ENCODE measurements around the gene TET3. TPM values are rescaled to one million over a fixed set of nuclear protein-coding genes. Genes with fewer than 3 reads are reported as not detected.

TET3 gene
- total and polyA plus RNA-seq, 7 donors, result 0.56 to 11.2 (median 3.2) TPM

DNA sequence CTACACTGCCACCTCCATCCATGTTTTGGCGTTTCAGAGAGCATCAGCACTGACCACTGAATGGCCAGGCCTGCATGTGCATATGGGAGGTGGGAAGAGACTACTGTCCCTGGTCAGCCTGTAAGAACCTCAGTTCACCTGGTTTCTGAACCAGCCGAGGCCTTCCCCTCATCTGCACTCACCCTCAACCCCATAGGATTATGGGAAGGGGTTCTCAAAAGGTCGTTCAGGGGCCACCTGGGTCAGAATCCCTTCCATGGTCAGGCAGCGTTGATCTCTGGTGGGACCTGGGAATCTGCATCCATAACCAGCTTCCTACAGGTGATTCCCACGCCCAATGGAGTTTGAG, 36.7 kb downstream of the TET3 start:
- TF ChIP-seq, protein P1, sequence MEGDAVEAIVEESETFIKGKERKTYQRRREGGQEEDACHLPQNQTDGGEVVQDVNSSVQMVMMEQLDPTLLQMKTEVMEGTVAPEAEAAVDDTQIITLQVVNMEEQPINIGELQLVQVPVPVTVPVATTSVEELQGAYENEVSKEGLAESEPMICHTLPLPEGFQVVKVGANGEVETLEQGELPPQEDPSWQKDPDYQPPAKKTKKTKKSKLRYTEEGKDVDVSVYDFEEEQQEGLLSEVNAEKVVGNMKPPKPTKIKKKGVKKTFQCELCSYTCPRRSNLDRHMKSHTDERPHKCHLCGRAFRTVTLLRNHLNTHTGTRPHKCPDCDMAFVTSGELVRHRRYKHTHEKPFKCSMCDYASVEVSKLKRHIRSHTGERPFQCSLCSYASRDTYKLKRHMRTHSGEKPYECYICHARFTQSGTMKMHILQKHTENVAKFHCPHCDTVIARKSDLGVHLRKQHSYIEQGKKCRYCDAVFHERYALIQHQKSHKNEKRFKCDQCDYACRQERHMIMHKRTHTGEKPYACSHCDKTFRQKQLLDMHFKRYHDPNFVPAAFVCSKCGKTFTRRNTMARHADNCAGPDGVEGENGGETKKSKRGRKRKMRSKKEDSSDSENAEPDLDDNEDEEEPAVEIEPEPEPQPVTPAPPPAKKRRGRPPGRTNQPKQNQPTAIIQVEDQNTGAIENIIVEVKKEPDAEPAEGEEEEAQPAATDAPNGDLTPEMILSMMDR (IDR thresholded peaks at IDR 0.05), result no peak
- no peaks in the 10 kb centered on the region for H3K9me3 ChIP-seq
- H3K4me3 ChIP-seq, result no peak overlapping the region
- H3K27me3 ChIP-seq (ENCODE audit: insufficient read depth in 3 of 3, low read length in 2 of 3), result no peaks in the 10 kb centered on the region
- no peak for DNase-seq
- intact Hi-C loops (cut with DNase I), result no loop called here
- no peak for ATAC-seq
- 78 to 84% (median 83%) methylated on average over 5 of the region's 5 CpGs for WGBS, 3 donors
- no peaks in the 10 kb centered on the region for H3K36me3 ChIP-seq (ENCODE audit: insufficient read depth in 1 of 2, low read depth in 1 of 2)
- no peak overlapping the region for H3K27ac ChIP-seq
- peaks cover 8% of the 10 kb centered on the region for H3K4me1 ChIP-seq

DNA sequence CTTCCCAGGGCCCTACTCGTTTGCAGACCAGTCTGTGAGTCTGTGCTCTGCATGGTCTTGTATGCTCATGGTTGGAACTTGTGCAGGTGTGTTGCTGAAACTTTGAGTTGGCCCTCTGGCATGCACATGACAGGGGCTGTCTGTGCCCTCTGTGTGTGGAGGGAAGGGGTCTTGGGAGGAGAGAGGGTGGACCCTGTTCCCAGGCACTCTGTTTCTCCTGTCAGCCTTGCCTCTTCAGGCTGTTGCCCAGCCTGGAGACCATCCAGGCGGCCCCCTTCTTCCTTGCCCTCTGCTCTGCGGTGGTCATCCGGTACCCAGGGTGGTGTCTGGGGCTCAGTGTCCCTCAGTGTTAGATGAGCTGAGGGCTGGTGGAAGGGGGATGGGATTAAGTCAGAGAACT, 39.5 kb downstream of the TET3 start:
- no peaks in the 10 kb centered on the region for H3K9me3 ChIP-seq
- no peak overlapping the region for H3K27ac ChIP-seq
- no peaks in the 10 kb centered on the region for H3K27me3 ChIP-seq (ENCODE audit: insufficient read depth in 3 of 3, low read length in 2 of 3)
- H3K36me3 ChIP-seq (ENCODE audit: insufficient read depth in 1 of 2, low read depth in 1 of 2), result no peaks in the 10 kb centered on the region
- DNase-seq (no peak), ATAC-seq (no peak)
- H3K4me1 ChIP-seq, result peaks cover 8% of the 10 kb centered on the region
- no peak overlapping the region for H3K4me3 ChIP-seq
- intact Hi-C loops (cut with DNase I), result no loop called here
- TF ChIP-seq, protein P1 (IDR thresholded peaks at IDR 0.05), result no peak
- 86 to 90% (median 87%) methylated on average over 4 of the region's 4 CpGs for WGBS, 3 donors

DNA sequence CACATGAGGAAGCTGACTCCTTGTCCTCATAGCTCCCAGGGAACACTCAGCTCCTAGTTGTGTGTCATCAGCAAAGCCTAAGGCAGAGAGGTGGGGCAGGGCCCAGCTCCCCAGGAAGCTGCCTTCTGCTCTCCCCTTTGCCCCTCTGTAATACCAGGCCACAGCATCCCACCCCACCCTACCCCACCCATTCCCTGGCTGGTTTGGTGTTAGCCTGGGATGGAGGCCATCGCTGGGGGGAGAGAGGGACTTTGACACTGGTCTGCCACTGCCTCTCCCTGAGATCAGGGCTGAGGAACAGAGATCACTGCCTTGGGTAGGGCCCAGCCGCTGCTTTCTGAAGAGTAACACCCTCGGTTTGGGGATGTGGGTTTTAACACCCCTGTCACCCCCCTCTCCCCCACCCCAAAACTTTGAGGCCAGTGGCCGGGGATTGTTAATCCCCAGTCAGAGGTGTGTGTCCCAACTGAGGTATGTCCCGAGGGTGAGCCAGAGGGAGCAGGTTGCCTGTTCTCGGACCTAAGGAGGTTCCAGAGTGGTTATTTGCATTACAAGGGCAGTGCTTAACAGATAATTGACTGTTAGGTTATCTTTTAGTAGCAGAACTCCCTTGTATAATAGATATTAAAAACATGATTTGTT, 41.4 kb downstream of the TET3 start:
- no peak for ATAC-seq
- H3K27me3 ChIP-seq (ENCODE audit: insufficient read depth in 3 of 3, low read length in 2 of 3), result no peaks in the 10 kb centered on the region
- DNase-seq, result no peak
- WGBS, 3 donors, result 81 to 86% (median 84%) methylated on average over 6 of the region's 6 CpGs
- intact Hi-C loops (cut with DNase I), result no loop called here
- H3K4me3 ChIP-seq, result no peak overlapping the region
- H3K27ac ChIP-seq, result no peak overlapping the region
- no peaks in the 10 kb centered on the region for H3K9me3 ChIP-seq
- TF ChIP-seq, protein P1 (IDR thresholded peaks at IDR 0.05), result no peak
- H3K36me3 ChIP-seq (ENCODE audit: insufficient read depth in 1 of 2, low read depth in 1 of 2), result no peaks in the 10 kb centered on the region
- H3K4me1 ChIP-seq, result no peaks in the 10 kb centered on the region

DNA sequence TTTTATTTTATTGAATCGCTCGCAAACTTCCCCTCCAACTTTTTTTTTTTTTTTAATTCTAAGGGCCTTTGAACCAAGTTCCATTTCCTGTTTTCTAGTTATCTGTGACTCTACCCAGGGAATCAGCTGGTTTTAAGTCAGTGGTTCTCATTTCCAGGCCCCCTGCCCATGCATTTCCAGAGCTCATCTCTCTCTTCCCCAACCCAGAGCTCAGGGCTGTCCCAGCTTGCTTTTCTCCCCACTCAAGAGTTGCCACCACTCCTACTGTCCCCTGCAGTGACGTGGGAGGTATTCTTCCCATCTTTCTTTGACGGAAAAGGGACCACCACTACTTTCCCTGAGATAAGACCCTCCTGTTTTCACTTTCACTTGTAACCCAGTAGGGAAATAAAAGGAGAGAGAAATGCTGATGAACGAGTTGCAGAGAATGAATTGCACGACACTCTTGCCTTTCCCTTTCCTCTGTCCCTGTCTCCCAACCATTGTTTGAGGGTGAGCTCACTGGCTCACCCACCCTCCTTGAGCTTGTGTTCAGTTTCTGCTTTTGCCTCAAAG, 42.1 kb downstream of the TET3 start:
- DNase-seq, result no peak
- Histone ChIP-seq H3K36me3 (ENCODE audit: insufficient read depth in 1 of 2, low read depth in 1 of 2) (no peaks in the 10 kb centered on the region), H3K4me3 (no peak overlapping the region), H3K27me3 (ENCODE audit: insufficient read depth in 3 of 3, low read length in 2 of 3) (no peaks in the 10 kb centered on the region), H3K4me1 (peaks cover 7% of the 10 kb centered on the region), H3K27ac (no peak overlapping the region), H3K9me3 (no peaks in the 10 kb centered on the region)
- intact Hi-C loops (cut with DNase I), result no loop called here
- TF ChIP-seq, protein P1 (IDR thresholded peaks at IDR 0.05), result no peak
- ATAC-seq, result no peak
- 78 to 86% (median 84%) methylated on average over 6 of the region's 6 CpGs for WGBS, 3 donors

DNA sequence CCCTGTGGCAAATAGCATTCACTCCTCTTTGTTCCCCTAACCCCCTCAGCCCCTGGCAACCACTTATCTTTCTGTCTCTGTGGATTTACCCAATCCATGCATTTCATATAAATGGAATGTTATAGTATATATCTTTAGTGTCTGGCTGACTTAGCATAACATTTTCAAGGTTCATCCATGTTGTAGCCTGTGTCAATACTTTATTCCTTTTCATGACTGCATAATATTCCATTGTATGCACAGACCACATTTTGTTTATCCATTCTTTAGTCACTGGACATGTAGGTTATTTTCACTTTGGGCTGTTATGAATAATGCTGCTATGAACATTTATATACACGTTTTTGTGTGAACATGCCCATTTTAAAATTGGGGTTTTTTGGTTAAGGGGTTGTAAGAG, 42.8 kb downstream of the TET3 start:
- Histone ChIP-seq H3K9me3 (no peaks in the 10 kb centered on the region), H3K27me3 (ENCODE audit: insufficient read depth in 3 of 3, low read length in 2 of 3) (no peaks in the 10 kb centered on the region), H3K36me3 (ENCODE audit: insufficient read depth in 1 of 2, low read depth in 1 of 2) (no peaks in the 10 kb centered on the region), H3K27ac (no peak overlapping the region), H3K4me3 (no peak overlapping the region), H3K4me1 (peaks cover 11% of the 10 kb centered on the region)
- TF ChIP-seq, protein P1 (IDR thresholded peaks at IDR 0.05), result no peak
- intact Hi-C loops (cut with DNase I), result no loop called here
- ATAC-seq, result no peak
- DNase-seq, result no peak
- 92 to 96% (median 95%) methylated on average over 1 of the region's 1 CpG for WGBS, 3 donors

All from psoas muscle (tissue), 8 donors.